ENCODE measurements around the gene HCK.

The HCK gene

GRCh38 chr20:32089637-32090362 is 37.8 kb downstream of the HCK start:
- FAIRE-seq: no peak
- no peak for TF ChIP-seq CTCF (IDR thresholded peaks at IDR 0.05; ENCODE audit: insufficient read depth, missing control alignments)

GRCh38 chr20:32091888-32092346 is 39.9 kb downstream of the HCK start:
- TF ChIP-seq CTCF (IDR thresholded peaks at IDR 0.05; ENCODE audit: insufficient read depth, missing control alignments): peak; percentile 79
- FAIRE-seq (no peak), DNase-seq (ENCODE audit: insufficient read length, low spot score) (peak; percentile 38)

More at GRCh38 chr20:32089637-32090362, 37.8 kb downstream of the HCK start:
- no peak for DNase-seq (ENCODE audit: insufficient read length, low spot score)

GRCh38 chr20:32098786-32099185 is 46.7 kb downstream of the HCK start:
- no peak for TF ChIP-seq CTCF (IDR thresholded peaks at IDR 0.05; ENCODE audit: insufficient read depth, missing control alignments)
- DNase-seq (ENCODE audit: insufficient read length, low spot score) (no peak), FAIRE-seq (no peak)

- FAIRE-seq (no peak), DNase-seq (ENCODE audit: insufficient read length, low spot score) (no peak)
- no peak for TF ChIP-seq CTCF (IDR thresholded peaks at IDR 0.05; ENCODE audit: insufficient read depth, missing control alignments)
Observed at GRCh38 chr20:32108814-32109391, 56.9 kb downstream of the HCK start.

GRCh38 chr20:32109392-32110172 is 57.5 kb downstream of the HCK start, which contains the start of gene TM9SF4:
Gene TM9SF4, plus strand, starts transcription at chr20:32109714. Its CDS starts 27 bp downstream, at chr20:32109741.
- no peak for TF ChIP-seq CTCF (IDR thresholded peaks at IDR 0.05; ENCODE audit: insufficient read depth, missing control alignments)
- DNase-seq (ENCODE audit: insufficient read length, low spot score) (peak; percentile 47), FAIRE-seq (no peak)

- DNase-seq (ENCODE audit: insufficient read length, low spot score): no peak
- no peak for TF ChIP-seq CTCF (IDR thresholded peaks at IDR 0.05; ENCODE audit: insufficient read depth, missing control alignments)
- no peak for FAIRE-seq
Observed at GRCh38 chr20:32110173-32110704, 58.2 kb downstream of the HCK start.

Data from D721Med (cell line).